ENCODE measurements around the gene DDAH1. TPM values are rescaled to one million over a fixed set of nuclear protein-coding genes. Genes with fewer than 3 reads are reported as not detected.
A peak's percentile ranks its signal among the peaks of the same experiment; 100 is the strongest.

The DDAH1 gene
- total and polyA plus RNA-seq, 4 donors: 12.8 to 54.6 (median 28.7) TPM

DNA sequence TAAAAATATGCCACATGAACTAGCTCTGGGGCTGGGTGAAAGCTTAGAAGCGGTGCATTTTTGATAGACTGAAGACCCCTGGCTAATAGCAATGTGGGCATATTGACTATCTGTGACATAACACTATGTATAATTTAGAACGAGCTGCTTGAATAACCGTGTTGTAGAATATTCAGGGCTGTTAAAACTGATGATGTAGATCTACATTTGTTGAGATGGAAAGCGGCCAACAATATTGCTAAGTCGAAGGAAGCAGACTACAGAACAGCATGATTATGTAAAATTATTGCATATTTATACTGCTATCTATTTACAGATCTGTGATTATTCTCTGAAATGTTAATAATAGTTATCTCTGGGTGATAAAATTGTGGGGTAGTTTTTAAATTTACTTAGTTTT is 147.4 kb downstream of the DDAH1 start:
- H3K27me3 ChIP-seq (ENCODE audit: control insufficient read depth in 1 of 2, insufficient read depth in 2 of 2, low read length in 1 of 2): no peaks in the 10 kb centered on the region
- H3K27ac ChIP-seq (ENCODE audit: low read depth in 1 of 2, low read length in 2 of 2): no peak overlapping the region
- intact Hi-C loops (cut with DNase I): no loop called here
- DNase-seq: no peak
- 38 to 46% methylated on average over 5 of the region's 5 CpGs for WGBS, 2 donors
- H3K9me3 ChIP-seq (ENCODE audit: control insufficient read depth, low read length): no peaks in the 10 kb centered on the region
- no peak for ATAC-seq (ENCODE audit: low FRiP score)
- no peaks in the 10 kb centered on the region for H3K36me3 ChIP-seq (ENCODE audit: control insufficient read depth in 1 of 2, insufficient read depth in 2 of 2, low read length in 1 of 2)
- H3K4me3 ChIP-seq (ENCODE audit: low read length in 2 of 2): no peak overlapping the region
- peaks cover 6 to 9% of the 10 kb centered on the region in 2 donors for H3K4me1 ChIP-seq (ENCODE audit: control insufficient read depth in 1 of 2, insufficient read depth in 2 of 2, low read length in 2 of 2)

DNA sequence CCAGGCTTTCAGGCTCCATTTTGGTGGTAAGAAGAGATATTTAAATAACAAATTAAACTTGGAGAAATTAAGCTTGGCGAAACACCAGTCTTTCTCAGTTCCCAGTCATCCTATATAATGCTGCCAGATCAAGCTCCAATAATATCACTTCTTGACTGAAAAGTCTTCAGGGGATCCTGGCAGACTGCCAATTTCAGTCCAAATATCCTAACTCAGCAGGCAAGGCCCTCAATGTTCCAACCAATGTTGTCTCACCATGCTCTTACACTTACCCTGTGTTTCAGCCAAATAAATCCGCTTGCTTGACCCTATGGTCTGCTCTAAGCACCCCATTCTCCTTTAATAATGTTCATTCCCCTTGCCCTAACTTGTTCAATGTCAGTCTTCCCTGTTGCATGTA is 148.6 kb downstream of the DDAH1 start:
- H3K27me3 ChIP-seq (ENCODE audit: control insufficient read depth in 1 of 2, insufficient read depth in 2 of 2, low read length in 1 of 2): no peaks in the 10 kb centered on the region
- intact Hi-C loops (cut with DNase I): no loop called here
- no peaks in the 10 kb centered on the region for H3K9me3 ChIP-seq (ENCODE audit: control insufficient read depth, low read length)
- WGBS, 2 donors: 88 to 89% methylated on average over 2 of the region's 2 CpGs
- H3K4me1 ChIP-seq (ENCODE audit: control insufficient read depth in 1 of 2, insufficient read depth in 2 of 2, low read length in 2 of 2): peaks cover 6 to 9% of the 10 kb centered on the region in 2 donors
- no peak for DNase-seq
- no peak for ATAC-seq (ENCODE audit: low FRiP score)
- H3K36me3 ChIP-seq (ENCODE audit: control insufficient read depth in 1 of 2, insufficient read depth in 2 of 2, low read length in 1 of 2): no peaks in the 10 kb centered on the region
- H3K4me3 ChIP-seq (ENCODE audit: low read length in 2 of 2): no peak overlapping the region
- no peak overlapping the region for H3K27ac ChIP-seq (ENCODE audit: low read depth in 1 of 2, low read length in 2 of 2)

DNA sequence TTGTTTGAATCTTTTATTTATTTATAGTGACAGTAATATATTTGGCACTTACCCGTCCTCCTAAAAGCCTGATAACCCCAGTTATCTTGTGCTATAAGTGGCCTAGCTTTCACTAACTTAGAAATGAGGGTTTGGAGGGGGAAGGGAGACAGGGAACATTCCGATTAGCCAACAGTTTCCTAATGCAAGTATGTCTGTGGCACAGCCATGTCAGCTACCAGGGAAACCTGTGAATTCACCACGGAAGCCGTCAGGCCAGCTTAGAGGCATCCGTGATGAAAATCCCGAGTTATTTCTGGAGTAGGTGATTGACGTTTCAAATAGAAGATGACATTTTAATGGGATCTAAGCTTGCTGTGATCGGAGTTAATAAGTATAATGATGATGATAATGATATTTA is 149.2 kb downstream of the DDAH1 start:
- Histone ChIP-seq H3K9me3 (ENCODE audit: control insufficient read depth, low read length) (no peaks in the 10 kb centered on the region), H3K27ac (ENCODE audit: low read depth in 1 of 2, low read length in 2 of 2) (no peak overlapping the region), H3K36me3 (ENCODE audit: control insufficient read depth in 1 of 2, insufficient read depth in 2 of 2, low read length in 1 of 2) (no peaks in the 10 kb centered on the region), H3K4me1 (ENCODE audit: control insufficient read depth in 1 of 2, insufficient read depth in 2 of 2, low read length in 2 of 2) (peaks cover 6 to 9% of the 10 kb centered on the region in 2 donors), H3K4me3 (ENCODE audit: low read length in 2 of 2) (no peak overlapping the region), H3K27me3 (ENCODE audit: control insufficient read depth in 1 of 2, insufficient read depth in 2 of 2, low read length in 1 of 2) (no peaks in the 10 kb centered on the region)
- intact Hi-C loops (cut with DNase I): no loop called here
- 36 to 56% methylated on average over 8 of the region's 8 CpGs for WGBS, 2 donors
- ATAC-seq (ENCODE audit: low FRiP score): no peak
- no peak for DNase-seq

DNA sequence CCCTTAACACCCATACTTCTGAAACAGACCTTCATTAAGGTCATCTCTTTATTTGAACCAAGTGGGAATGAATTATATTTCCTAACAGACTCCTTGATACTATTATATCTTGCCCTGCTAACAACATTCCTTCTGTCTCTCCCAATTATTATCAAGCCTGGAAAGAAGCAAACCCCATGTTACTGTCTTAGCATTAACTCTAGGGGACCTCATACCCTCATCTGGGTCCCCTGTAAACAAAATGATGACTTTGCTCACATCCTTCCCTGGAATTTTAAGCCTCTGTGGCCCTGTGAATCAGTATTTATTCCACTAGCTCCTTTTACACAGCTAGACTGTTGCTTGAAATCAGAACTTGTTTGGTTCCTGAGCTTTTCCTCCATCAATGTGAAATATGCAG is 150.2 kb downstream of the DDAH1 start:
- H3K27me3 ChIP-seq (ENCODE audit: control insufficient read depth in 1 of 2, insufficient read depth in 2 of 2, low read length in 1 of 2): no peaks in the 10 kb centered on the region
- DNase-seq (no peak), ATAC-seq (ENCODE audit: low FRiP score) (no peak)
- no peaks in the 10 kb centered on the region for H3K36me3 ChIP-seq (ENCODE audit: control insufficient read depth in 1 of 2, insufficient read depth in 2 of 2, low read length in 1 of 2)
- peaks cover 6 to 9% of the 10 kb centered on the region in 2 donors for H3K4me1 ChIP-seq (ENCODE audit: control insufficient read depth in 1 of 2, insufficient read depth in 2 of 2, low read length in 2 of 2)
- no peak overlapping the region for H3K4me3 ChIP-seq (ENCODE audit: low read length in 2 of 2)
- H3K9me3 ChIP-seq (ENCODE audit: control insufficient read depth, low read length): no peaks in the 10 kb centered on the region
- peak overlapping the region; percentile 18 to 83 for H3K27ac ChIP-seq (ENCODE audit: low read depth in 1 of 2, low read length in 2 of 2)
- intact Hi-C loops (cut with DNase I): loop anchor here in 1 of 2 donors (5.0 kb wide), 2 partner anchors 83 to 263 kb away; no protein-coding TSS in a partner anchor

DNA sequence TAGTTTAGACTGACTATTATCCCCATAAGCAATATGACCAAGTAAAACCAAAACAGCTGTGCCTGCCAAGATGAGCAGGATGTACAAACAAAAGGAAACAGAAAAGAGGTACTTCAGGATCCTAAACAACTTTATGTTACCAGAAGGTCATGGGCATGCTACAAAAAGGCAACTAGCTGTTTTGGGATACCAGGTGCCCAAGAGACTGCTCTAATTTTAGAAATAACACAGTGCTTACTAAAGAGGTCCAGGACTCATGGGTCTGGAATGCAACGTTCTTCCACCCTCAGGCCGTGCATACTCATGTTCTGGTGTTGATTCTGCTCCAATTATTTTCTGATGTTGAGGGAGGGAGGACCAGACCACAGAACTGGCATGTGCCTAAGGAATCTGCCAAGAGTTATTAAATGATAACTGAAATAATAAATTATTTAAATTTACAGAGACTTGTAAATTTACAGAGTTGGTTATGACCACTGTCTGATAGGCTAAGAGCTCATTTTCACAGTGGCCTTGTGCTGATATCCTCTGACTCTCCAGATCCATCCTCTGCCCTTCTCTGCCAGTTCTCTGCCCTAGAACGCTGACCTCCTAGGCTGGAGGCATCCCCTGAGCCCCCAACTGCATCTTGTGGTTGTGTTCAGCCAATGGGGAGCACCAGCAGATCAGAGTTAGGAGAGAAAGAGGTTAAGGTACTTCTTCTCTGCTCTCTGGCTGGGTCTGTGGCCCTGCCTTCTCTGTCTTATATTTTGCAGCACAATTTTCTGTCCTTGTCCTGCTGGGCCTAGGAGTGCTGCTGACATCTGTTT is 150.9 kb downstream of the DDAH1 start:
- peaks cover 6 to 9% of the 10 kb centered on the region in 2 donors for H3K4me1 ChIP-seq (ENCODE audit: control insufficient read depth in 1 of 2, insufficient read depth in 2 of 2, low read length in 2 of 2)
- ATAC-seq (ENCODE audit: low FRiP score) (peak; percentile 85), DNase-seq (peak in 1 of 2 donors; percentile 56)
- intact Hi-C loops (cut with DNase I): loop anchor here in 1 of 2 donors (5.0 kb wide), 2 partner anchors 83 to 263 kb away; no protein-coding TSS in a partner anchor
- no peaks in the 10 kb centered on the region for H3K36me3 ChIP-seq (ENCODE audit: control insufficient read depth in 1 of 2, insufficient read depth in 2 of 2, low read length in 1 of 2)
- no peaks in the 10 kb centered on the region for H3K9me3 ChIP-seq (ENCODE audit: control insufficient read depth, low read length)
- WGBS, 2 donors: 24 to 34% methylated on average over 3 of the region's 3 CpGs
- H3K27me3 ChIP-seq (ENCODE audit: control insufficient read depth in 1 of 2, insufficient read depth in 2 of 2, low read length in 1 of 2): no peaks in the 10 kb centered on the region
- H3K4me3 ChIP-seq (ENCODE audit: low read length in 2 of 2): no peak overlapping the region
- H3K27ac ChIP-seq (ENCODE audit: low read depth in 1 of 2, low read length in 2 of 2): peak overlapping the region; percentile 36 to 83

DNA sequence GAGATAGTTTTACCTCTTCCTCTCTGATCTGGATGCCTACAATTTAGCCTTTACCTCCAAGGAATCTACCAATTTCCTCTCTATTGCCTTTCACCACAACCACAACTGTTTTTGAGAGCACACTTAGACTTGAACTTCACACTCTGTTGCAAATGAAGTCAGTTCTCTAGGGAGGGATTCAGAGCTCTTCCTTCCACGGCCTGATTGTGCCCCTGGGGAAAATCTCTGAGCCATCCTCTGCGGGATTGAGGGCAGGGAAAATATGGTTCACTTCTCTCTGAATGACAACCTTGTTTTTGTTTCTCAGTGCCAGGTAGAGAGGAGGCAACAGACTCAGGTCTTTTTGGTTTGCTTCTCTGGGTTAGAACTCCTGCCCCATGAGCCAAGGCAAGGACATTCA is 153.1 kb downstream of the DDAH1 start:
- Histone ChIP-seq H3K4me3 (ENCODE audit: low read length in 2 of 2) (no peak overlapping the region), H3K27ac (ENCODE audit: low read depth in 1 of 2, low read length in 2 of 2) (peak overlapping the region in 1 of 2 donors; percentile 38), H3K4me1 (ENCODE audit: control insufficient read depth in 1 of 2, insufficient read depth in 2 of 2, low read length in 2 of 2) (peaks cover 6 to 9% of the 10 kb centered on the region in 2 donors), H3K36me3 (ENCODE audit: control insufficient read depth in 1 of 2, insufficient read depth in 2 of 2, low read length in 1 of 2) (no peaks in the 10 kb centered on the region), H3K27me3 (ENCODE audit: control insufficient read depth in 1 of 2, insufficient read depth in 2 of 2, low read length in 1 of 2) (no peaks in the 10 kb centered on the region), H3K9me3 (ENCODE audit: control insufficient read depth, low read length) (no peaks in the 10 kb centered on the region)
- intact Hi-C loops (cut with DNase I): loop anchor here in 1 of 2 donors (5.0 kb wide), 2 partner anchors 85 to 265 kb away; no protein-coding TSS in a partner anchor
- DNase-seq (no peak), ATAC-seq (ENCODE audit: low FRiP score) (no peak)
- 71 to 75% methylated on average over 2 of the region's 2 CpGs for WGBS, 2 donors

DNA sequence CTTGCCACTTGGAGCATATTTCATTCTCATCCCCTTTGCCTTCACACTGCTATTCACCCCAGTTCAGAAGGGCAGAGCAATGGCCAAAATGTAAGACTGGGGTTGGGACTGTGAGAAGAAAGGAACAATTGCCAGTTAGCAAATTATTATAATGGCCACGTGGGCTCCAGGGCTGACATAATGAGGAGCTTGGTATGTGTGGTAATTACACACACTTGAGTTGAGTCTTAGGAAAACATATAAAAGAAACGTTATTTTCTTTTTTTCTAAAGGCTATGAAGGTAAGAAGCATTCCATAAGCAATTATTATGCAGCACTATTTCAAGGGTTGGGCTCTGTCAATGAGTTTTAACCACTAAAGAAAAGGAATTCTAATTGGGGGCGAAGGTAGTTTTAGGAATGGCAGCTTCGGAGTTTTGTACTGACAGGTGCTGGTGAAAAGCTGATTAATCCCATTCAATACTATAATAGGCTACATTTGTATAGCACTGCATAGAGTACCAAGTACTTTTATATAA is 156.1 kb downstream of the DDAH1 start:
- Histone ChIP-seq H3K36me3 (ENCODE audit: control insufficient read depth in 1 of 2, insufficient read depth in 2 of 2, low read length in 1 of 2) (no peaks in the 10 kb centered on the region), H3K27ac (ENCODE audit: low read depth in 1 of 2, low read length in 2 of 2) (no peak overlapping the region), H3K4me1 (ENCODE audit: control insufficient read depth in 1 of 2, insufficient read depth in 2 of 2, low read length in 2 of 2) (peaks cover 4% of the 10 kb centered on the region in 2 donors), H3K27me3 (ENCODE audit: control insufficient read depth in 1 of 2, insufficient read depth in 2 of 2, low read length in 1 of 2) (no peaks in the 10 kb centered on the region), H3K9me3 (ENCODE audit: control insufficient read depth, low read length) (no peaks in the 10 kb centered on the region), H3K4me3 (ENCODE audit: low read length in 2 of 2) (no peak overlapping the region)
- DNase-seq (no peak), ATAC-seq (ENCODE audit: low FRiP score) (no peak)
- intact Hi-C loops (cut with DNase I): loop anchor here (1.0 to 10.0 kb wide), 7 partner anchors 33 to 576 kb away; no protein-coding TSS in a partner anchor
- WGBS, 2 donors: 67 to 70% methylated on average over 4 of the region's 4 CpGs

DNA sequence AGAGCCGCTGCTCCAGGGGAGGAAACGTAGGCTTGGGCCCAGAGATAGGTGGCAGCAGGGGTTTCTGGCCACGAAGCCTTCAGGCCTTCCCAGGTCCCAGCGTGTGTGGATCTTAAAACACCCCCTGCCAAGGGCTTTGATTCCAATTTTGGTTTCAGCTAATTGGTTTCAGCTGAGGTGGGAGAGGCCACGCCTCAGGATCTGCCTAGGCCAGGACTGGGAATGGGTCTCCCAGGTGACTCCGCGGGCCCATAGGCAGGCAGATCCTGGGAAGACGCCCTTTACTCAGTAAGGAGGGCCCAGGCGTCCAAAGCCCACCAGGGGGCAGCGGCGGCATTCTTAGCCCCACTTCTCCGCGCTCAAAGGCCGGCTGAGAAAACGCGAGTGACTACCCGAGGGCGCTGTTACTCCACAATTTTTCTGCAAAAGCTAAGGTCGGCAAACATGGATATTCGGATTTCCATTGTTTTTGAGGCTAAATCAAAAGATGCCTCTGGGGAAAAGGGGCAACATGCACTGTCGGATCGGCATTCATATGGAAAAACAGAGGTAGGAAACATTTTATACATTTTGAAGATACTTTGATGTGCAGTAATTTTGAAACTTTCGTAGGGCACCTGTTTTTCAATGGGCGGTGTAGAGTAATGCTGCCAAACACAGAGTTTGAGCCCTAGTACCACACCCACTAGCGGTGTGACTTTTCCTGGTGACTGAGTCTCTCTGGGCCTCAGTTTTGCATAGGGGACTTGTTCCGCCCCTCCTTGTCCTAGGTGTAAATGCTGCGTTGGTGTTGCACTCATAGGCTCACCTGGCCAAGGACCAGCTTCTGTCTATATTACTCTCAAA is 156.7 kb downstream of the DDAH1 start:
- 20 to 21% methylated on average over 27 of the region's 27 CpGs for WGBS, 2 donors
- peak; percentile 90 to 97 for DNase-seq
- Histone ChIP-seq H3K4me3 (ENCODE audit: low read length in 2 of 2) (no peak overlapping the region), H3K27ac (ENCODE audit: low read depth in 1 of 2, low read length in 2 of 2) (no peak overlapping the region), H3K9me3 (ENCODE audit: control insufficient read depth, low read length) (no peaks in the 10 kb centered on the region), H3K4me1 (ENCODE audit: control insufficient read depth in 1 of 2, insufficient read depth in 2 of 2, low read length in 2 of 2) (peaks cover 0 to 1% of the 10 kb centered on the region in 2 donors), H3K36me3 (ENCODE audit: control insufficient read depth in 1 of 2, insufficient read depth in 2 of 2, low read length in 1 of 2) (no peaks in the 10 kb centered on the region), H3K27me3 (ENCODE audit: control insufficient read depth in 1 of 2, insufficient read depth in 2 of 2, low read length in 1 of 2) (no peaks in the 10 kb centered on the region)
- ATAC-seq (ENCODE audit: low FRiP score): peak; percentile 96
- intact Hi-C loops (cut with DNase I): loop anchor here (1.0 to 10.0 kb wide), 7 partner anchors 34 to 577 kb away; no protein-coding TSS in a partner anchor

All from aorta (tissue), 5 donors.